ENCODE results near the gene PAFAH1B1.
"Not testable (repeated sequence)": the region's sequence is repeated elsewhere in the genome, so short reads cannot be mapped to it uniquely, and the experiment has no call there.

The PAFAH1B1 gene
- total RNA-seq, result 123 to 233 (median 179) reads per million in 18 experiments

GRCh38 chr17:2592971-2593820 is at the start of gene PAFAH1B1:
Gene PAFAH1B1 (plus strand): TSS chr17:2593654. CDS start chr17:2638289, 44,635 bp downstream.
- peak; percentile 95 to 96 for DNase-seq

DNA sequence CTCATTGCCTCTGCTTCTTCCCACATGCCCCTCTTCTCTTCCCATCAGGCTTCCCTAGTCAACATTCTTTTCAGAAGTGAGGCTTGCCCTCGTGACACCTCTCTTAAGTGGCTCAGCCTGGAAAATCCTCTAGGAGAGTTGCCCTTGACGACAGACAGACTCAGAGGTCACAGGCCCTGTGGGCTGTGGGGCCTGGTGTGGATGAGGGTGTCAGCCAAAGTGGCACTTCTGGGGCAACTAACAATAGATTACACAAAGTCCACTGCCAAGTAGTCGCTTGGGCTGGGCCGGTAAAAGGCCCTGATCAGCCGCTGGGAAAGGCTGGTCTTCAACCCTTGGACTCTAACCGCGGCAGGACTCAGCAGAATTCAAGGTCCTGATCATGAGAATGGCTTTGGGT is 48.1 kb upstream of the PAFAH1B1 start:
- no peak for DNase-seq

DNA sequence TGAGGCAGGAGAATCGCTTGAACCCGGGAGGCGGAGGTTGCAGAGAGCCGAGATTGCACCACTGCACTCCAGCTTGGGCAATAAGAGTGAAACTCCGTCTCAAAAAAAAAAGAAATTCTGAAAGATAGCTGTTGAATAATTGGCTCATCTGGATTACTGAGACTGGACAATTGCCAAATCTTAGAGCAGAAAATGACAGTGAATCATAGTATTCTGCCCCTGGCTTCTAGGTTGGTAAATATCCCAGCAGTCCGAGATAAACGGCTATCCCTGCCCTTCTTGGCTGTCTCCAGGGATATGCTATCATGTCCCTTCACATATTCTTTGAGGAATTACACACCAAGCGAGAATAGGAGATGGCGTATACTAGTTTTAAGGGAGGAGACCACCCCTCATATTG is 46.3 kb upstream of the PAFAH1B1 start:
- DNase-seq, result peak; percentile 27 to 35

- not testable (repeated sequence) for DNase-seq
Measured at GRCh38 chr17:2548026-2548425, 45.4 kb upstream of the PAFAH1B1 start.

- no peak for DNase-seq
Measured at GRCh38 chr17:2549392-2550211, 43.9 kb upstream of the PAFAH1B1 start.

DNA sequence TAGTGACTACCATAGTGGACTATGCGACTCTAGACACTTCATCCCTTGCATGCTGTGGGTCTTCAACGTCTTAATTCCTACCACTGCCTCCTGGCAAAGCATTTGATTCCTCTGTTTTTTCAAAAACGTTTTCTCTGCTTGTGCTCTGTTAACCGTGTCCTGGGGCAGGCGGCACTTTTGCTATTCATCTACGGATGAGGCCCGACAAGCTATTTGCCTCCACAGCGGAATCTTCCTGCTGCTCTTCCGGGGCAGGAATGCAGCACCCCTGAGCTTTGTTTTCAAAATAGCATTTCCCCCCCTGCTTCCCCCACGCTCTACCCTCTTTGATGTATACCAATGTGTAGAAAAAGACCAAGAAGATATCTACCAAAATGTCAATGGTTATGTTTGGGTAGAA is 42.0 kb upstream of the PAFAH1B1 start:
- no peak for DNase-seq

DNA sequence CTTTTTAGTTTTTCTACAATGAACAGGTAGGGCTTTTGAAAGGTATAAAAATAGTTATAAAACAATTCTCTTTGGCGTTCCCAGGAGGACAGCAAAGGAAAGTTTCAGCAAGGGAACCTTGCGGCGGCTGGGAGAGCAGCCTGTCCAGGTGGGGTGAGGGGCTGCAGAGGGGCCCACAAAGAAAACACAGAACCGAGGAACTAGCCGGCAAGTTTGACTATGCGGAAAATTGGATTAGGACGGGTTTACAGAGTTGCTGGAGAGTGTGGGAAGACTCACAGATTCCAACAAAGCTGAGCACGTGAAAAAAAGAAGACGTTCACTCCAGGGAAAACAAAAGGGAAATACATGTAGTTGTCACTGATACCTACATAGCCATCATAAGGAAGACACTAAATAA is 41.5 kb upstream of the PAFAH1B1 start:
- DNase-seq, result no peak

- no peak for DNase-seq
Measured at GRCh38 chr17:2560658-2561057, 32.8 kb upstream of the PAFAH1B1 start.

DNA sequence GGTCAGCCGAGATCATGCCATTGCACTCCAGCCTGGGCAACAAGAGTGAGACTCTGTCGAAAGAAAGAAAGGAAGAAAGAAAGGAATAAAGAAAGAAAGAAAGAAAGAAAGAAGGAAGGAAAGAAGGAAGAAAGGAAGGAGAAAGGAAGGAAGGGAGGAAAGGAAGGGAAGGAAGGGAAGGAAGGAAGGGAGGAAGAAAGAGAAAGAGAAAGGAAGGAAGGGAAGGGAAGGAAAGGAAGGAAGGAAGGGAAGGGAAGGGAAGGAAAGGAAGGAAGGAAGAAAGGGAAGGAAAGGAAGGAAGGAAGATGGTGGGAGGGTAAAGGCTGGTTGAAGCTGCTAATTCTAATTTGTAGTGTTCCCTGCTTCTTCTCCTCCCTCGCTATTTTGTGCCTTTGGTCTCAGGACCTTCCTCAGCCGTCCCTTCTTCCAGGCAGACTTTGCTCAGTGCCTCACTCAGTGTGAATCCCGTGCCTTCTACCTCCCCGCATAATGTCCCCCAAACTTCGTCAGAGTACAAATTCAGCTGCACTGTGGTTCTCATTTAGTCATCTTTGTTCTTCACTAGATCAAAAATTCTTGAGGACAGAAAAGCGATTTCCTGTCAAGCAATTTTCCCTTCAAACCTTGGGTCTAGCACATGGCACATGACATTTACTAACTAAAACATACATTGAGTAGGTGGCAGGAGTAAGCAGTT is 31.1 kb upstream of the PAFAH1B1 start:
- no peak for DNase-seq

DNA sequence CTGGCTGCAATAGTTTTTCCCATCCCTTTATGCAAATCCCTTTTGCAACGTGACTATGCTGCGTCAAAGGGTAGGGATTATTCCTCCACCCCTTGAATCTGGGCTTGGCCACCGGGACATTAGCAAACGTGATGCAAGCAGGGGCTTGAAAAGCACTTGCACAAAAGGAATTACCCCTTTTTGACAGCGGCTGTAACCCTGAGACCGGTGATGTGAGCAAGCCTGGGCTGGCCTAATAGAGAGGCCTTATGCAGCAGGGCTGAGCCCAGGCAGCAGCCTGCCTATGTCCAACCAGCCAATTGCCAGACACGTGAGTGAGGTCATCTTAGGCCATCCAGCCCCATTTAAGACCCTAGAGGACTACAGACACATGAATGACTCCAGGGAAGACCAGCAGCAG is 30.4 kb upstream of the PAFAH1B1 start:
- DNase-seq, result no peak

DNA sequence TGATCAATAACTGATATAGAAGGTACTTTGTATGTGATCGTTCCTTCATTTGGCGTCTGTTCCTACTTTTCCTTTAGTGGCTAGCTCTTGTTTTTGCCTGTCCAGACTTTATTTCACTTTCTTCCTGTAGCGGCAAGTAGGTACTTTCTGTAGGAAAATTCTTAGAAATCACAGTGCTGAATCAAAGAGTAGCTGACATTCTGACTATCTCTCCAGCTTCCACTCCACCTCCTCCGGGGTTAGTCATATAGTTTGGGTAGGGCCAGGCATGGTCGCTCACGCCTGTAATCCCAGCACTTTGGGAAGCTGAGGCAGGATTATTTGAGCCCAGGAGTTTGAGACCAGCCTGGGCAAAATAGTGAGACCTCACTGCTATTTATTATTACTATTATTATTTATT is 29.9 kb upstream of the PAFAH1B1 start:
- no peak for DNase-seq

DNA sequence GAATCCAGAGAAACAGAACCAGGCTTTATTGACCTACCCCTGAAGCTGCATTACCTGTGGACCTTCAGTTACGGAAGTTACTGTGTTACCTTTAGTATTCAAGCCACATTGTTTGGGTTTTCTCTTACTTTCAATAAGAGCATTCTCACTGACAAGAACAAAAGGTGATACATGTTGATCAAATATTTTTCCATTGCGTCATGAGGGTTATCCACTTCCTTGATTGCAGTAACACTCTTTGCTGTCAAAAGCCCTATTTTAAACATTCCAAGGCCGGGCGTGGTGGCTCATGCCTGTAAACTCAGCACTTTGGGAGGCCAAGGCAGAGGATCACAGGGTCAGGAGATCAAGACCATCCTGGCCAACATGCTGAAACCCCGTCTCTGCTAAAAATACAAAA is 28.6 kb upstream of the PAFAH1B1 start:
- DNase-seq, result no peak

- no peak for DNase-seq
Measured at GRCh38 chr17:2566056-2566455, 27.4 kb upstream of the PAFAH1B1 start.

DNA sequence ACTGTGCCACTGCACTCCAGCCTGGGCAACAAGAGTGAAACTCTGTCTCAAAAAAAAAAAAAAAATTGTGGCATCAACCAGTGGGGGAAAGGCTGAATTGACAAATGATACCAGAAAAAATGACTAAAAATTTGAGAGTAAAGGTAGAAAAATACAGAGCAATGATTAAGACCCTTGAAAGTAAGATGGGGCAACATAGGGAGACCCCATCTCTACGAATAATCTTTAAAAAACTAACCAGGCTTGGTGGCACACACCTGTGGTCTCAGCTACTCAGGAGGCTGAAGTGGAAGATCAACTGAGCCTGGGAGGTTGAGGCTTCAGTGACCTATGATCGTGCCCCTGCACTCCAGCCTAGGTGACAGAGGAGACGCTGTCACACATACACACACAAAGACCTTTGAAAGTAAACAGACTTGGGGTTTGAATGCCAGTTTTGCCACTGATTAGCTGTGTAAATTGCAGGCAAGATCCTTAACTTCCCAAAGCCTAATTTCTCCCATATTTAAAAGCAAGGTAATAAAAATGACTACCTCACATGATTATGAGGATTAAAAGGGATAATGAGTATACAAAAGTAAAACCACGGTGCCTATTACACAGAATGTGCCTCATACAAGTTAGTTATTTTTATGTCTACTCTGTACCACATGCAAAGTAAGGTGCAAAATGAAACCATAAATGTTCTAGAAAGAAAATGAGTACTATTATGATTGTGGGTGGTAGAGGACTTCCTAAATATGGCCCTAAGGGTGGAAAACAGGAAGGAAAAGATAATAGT is 21.7 kb upstream of the PAFAH1B1 start:
- peak in 1 of 2 donors; percentile 23 for DNase-seq

- DNase-seq, result not testable (repeated sequence)
Measured at GRCh38 chr17:2572304-2572609, 21.2 kb upstream of the PAFAH1B1 start.

DNA sequence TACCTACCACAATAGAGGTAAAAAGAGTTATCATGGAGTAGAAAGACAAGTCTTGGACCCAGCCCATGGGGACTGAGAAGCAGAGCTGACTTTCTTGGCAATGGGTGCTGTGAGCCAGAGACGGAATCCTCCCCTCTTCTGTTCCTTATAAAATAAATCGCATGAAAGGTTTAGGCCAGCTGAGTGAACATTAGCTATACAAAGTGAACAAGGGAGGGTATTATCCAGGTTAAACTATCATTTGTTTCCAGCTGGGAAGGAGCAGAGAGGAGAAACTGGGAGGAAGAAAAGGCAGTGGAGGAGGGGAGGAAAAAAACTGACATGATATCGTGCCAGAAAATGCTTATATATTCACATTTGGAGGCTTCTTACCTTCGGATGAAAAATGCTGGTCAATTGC is 13.3 kb upstream of the PAFAH1B1 start:
- DNase-seq, result no peak

DNA sequence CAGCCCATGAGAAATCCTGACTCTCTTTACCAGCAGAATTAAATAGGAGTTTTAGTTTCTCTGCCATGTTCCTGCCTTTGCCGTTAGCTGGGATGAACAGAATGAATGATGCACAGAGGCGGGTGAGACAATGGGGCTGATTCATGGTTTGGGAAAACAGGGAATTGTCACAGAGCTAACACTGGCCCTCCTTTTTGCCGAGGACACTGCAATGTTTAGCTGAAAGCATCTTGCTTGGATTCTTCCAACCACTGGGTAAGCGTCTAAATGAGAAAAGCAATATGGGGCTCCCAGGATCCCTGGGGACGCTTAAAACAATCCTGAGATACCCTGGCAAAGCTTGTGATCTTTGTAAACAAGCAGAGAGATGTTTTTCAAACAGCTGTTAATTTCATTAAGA is 12.8 kb upstream of the PAFAH1B1 start:
- no peak for DNase-seq

DNA sequence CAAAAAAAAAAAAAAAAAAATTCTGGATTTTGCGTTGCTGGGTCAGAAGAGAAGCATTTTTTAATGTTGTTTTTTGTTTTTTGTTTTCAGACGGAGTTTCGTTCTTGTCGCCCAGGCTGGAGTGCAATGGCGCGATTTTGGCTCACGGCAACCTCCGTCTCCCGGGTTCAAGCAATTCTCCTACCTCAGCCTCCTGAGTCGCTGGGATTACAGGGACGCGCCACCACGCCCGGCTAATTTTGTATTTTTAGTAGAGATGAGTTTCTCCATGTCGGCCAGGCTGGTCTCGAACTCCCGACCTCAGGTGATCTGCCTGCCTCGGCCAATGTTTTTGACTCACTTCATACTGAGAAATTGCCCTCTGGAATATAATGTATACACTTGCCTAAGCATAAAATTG is 11.0 kb upstream of the PAFAH1B1 start:
- DNase-seq, result no peak

GRCh38 chr17:2591040-2591640 is 2.3 kb upstream of the PAFAH1B1 start:
- no peak for DNase-seq

DNA sequence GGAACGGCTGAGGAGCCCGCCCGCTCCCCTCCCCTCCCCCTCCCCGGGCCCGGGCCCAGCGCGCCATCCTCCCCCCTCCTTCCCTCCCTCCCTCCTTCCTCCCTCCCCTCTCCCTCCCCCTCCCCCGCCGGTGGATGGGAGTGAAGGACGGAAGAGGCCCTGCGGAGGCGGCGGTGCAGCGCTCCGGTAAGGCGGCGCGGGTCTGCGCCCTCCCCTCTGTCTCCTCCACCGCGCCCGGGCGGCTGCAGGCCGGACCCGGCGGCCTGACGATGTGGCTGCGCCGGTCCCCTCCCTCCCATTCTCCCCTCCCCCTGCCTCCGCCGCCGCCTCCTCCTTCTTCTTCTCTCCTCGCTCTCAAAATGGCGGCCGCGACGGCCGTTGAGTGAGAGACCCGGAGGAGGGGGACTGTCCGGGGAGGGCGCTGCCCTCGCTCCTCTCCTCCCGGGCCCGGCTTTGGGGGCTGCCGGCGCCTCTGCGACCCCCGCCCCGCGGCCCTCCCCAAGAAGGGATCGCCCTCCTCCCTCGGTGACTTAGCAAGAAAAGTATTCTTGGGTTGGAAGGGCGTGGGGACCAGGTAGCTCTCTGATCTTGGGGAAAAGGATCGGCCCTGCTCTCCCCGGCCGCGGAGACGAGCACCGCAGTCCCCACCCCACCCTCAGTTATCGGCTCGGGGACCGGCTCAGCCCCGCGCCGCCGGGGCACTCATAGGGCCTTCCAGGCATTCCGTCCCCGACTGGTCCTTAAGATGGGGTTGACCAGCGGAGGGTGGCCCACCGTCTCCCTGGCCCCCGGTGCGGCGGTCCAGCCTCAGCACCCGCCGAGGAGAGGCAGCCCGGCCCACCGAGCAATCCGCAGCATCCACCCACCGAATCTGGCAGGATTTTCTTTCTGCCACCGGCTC is 617 bp downstream of the PAFAH1B1 start:
- peak; percentile 54 to 73 for DNase-seq

Measured in inflammatory macrophage (primary cell).